Upper lobe of left lung (tissue), 6 donors: ENCODE results near the gene FLRT2. TPM values are rescaled to one million over a fixed set of nuclear protein-coding genes. Genes with fewer than 3 reads are reported as not detected.
A peak's percentile ranks its signal among the peaks of the same experiment; 100 is the strongest.

ENCODE experiments used
- ATAC-seq, 2 donors: fragments of 200-7000 bp; cut with Tn5 transposase; one replicate each; pipeline ENCODE4 v1.9.1; 2022; ENCODE audit warnings: mild to moderate bottlenecking in 2 of 2, moderate library complexity in 2 of 2; ENCODE audit not compliant: low FRiP score in 2 of 2
- DNase-seq, 2 donors: peaks; one replicate each; pipeline ENCODE4 v3.0.0-alpha.2; 2019 to 2020
- H3K27ac ChIP-seq, 4 donors: fragments of 200-600 bp; sonication (generic); one replicate each; pipeline ENCODE4 v1.5.1; 2016 to 2019
- H3K27me3 ChIP-seq, 4 donors: fragments of 200-600 bp; sonication (generic); one replicate each; pipeline ENCODE4 v1.5.1; 2017 to 2019
- H3K36me3 ChIP-seq, 4 donors: fragments of 200-600 bp; sonication (generic); one replicate each; pipeline ENCODE4 v1.5.1; 2016 to 2019
- H3K4me1 ChIP-seq, 4 donors: fragments of 200-600 bp; sonication (generic); one replicate each; pipeline ENCODE4 v1.5.1; 2018 to 2019
- H3K4me3 ChIP-seq, 4 donors: fragments of 200-600 bp; sonication (generic); one replicate each; pipeline ENCODE4 v1.5.1; 2017 to 2019; ENCODE audit warnings: mild to moderate bottlenecking in 2 of 4, moderate library complexity in 1 of 4
- H3K9me3 ChIP-seq, 4 donors: fragments of 200-600 bp; sonication (generic); one replicate each; pipeline ENCODE4 v1.5.1; 2018 to 2019
- CTCF ChIP-seq, 6 experiments: fragments of 450-650 bp in 4 of 6; fragments of 200-600 bp in 2 of 6; sonication (generic) in 2 of 6; IDR thresholded peaks; one replicate each; pipeline ENCODE4 v1.5.1; 2016 to 2019; ENCODE audit warnings: antibody characterized with exemption in 6 of 6
- EP300 ChIP-seq, 4 donors: sonication (generic); formaldehyde crosslinking; IDR thresholded peaks; one replicate each; pipeline ENCODE4 v1.5.1; 2017; ENCODE audit warnings: antibody characterized with exemption in 4 of 4, control low read depth in 2 of 4
- POLR2A ChIP-seq, 4 donors: fragments of 450-650 bp; IDR thresholded peaks; one replicate each; pipeline ENCODE4 v1.5.1; 2016 to 2017; ENCODE audit warnings: antibody characterized with exemption in 4 of 4, mild to moderate bottlenecking in 2 of 4
- POLR2AphosphoS5 ChIP-seq, 2 donors: sonication (generic); formaldehyde crosslinking; IDR thresholded peaks; one replicate each; pipeline ENCODE4 v1.5.1; 2017; ENCODE audit warnings: antibody characterized with exemption in 2 of 2
- WGBS, 2 donors: methylation state at CpG; one replicate each; pipeline ENCODE4 v1.1.5; 2017 to 2018; 5-methylcytosine and 5-hydroxymethylcytosine counted together
- total RNA-seq, 6 donors: library from RNA; depleted of rRNA in 4 of 6; stranded (reverse); fragments of >200 nt in 4 of 6; gene quantifications; one replicate each; pipeline versions ENCODE4 v1.1.0 to v1.2.1, GENCODE V29; 2016 to 2021
- donor health status: DM: no; HTN: no; CAD: no; lungs with moderate emphysema.
- donor health status: DM: no; HTN: yes; CAD: no; lungs with severe emphysema.

FLRT2 gene
- total RNA-seq, 6 donors from 2014 or later = 0.91 to 24.1 (median 5.0) TPM

- no peak overlapping the region for H3K27ac ChIP-seq
- ATAC-seq = no peak
- TF ChIP-seq POLR2AphosphoS5 (IDR thresholded peaks at IDR 0.05) (no peak), POLR2A (IDR thresholded peaks at IDR 0.05) (no peak)
- no peaks in the 10 kb centered on the region for H3K36me3 ChIP-seq
- H3K9me3 ChIP-seq = no peaks in the 10 kb centered on the region
- no peaks in the 10 kb centered on the region for H3K4me1 ChIP-seq
- H3K4me3 ChIP-seq = no peak overlapping the region
- DNase-seq = no peak
- WGBS, 2 donors = 31 to 57% methylated on average over 4 of the region's 4 CpGs
- H3K27me3 ChIP-seq = no peaks in the 10 kb centered on the region
Measured at GRCh38 chr14:85520581-85520980, 9.4 kb upstream of the FLRT2 start.

- 75% methylated on average over 2 of the region's 2 CpGs for WGBS, 2 donors
Measured at GRCh38 chr14:85523624-85524023, 6.3 kb upstream of the FLRT2 start.

DNA sequence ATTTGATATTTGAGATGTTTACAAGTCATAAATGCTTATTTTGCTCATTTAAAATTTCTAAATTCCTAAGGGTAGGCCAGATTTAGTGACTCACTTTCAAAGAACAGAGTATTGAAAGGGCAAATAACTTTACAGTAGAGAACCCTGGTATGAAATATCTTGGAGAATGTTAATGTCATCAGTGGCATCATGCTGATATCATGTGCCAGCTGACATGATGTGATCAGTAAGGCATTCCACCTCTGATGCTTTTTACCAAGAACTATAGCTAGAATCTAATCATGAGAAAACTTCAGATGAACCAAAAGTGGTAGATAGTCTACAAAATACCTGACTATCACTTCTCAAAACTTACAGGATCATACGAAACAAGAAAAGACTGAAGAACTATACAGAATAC is 2.9 kb upstream of the FLRT2 start:
- TF ChIP-seq POLR2A (IDR thresholded peaks at IDR 0.05) (no peak), EP300 (IDR thresholded peaks at IDR 0.05) (no peak), POLR2AphosphoS5 (IDR thresholded peaks at IDR 0.05) (no peak), CTCF (IDR thresholded peaks at IDR 0.05) (no peak)
- no peak for DNase-seq
- H3K4me3 ChIP-seq = no peak overlapping the region
- WGBS, 2 donors = 76 to 88% methylated on average over 1 of the region's 1 CpG
- ATAC-seq = no peak
- no peak overlapping the region for H3K27ac ChIP-seq
- H3K9me3 ChIP-seq = no peaks in the 10 kb centered on the region
- no peaks in the 10 kb centered on the region for H3K36me3 ChIP-seq
- H3K27me3 ChIP-seq = peaks cover 0 to 24% (median 9%) of the 10 kb centered on the region in 4 donors
- H3K4me1 ChIP-seq = peaks cover 2 to 37% (median 25%) of the 10 kb centered on the region in 4 donors

More at GRCh38 chr14:85523624-85524023, 6.3 kb upstream of the FLRT2 start:
- Histone ChIP-seq H3K4me1 (peaks cover 0 to 5% (median 1%) of the 10 kb centered on the region in 4 donors), H3K27ac (no peak overlapping the region), H3K9me3 (no peaks in the 10 kb centered on the region), H3K4me3 (no peak overlapping the region), H3K36me3 (no peaks in the 10 kb centered on the region), H3K27me3 (no peaks in the 10 kb centered on the region)
- no peak for TF ChIP-seq CTCF (IDR thresholded peaks at IDR 0.05)
- no peak for TF ChIP-seq POLR2A (IDR thresholded peaks at IDR 0.05)
- no peak for TF ChIP-seq EP300 (IDR thresholded peaks at IDR 0.05)
- TF ChIP-seq POLR2AphosphoS5 (IDR thresholded peaks at IDR 0.05) = no peak
- ATAC-seq = no peak
- no peak for DNase-seq

GRCh38 chr14:85527445-85528035 is 2.4 kb upstream of the FLRT2 start:
- Histone ChIP-seq H3K27ac (no peak overlapping the region), H3K4me3 (no peak overlapping the region), H3K36me3 (no peaks in the 10 kb centered on the region), H3K27me3 (peaks cover 0 to 29% (median 10%) of the 10 kb centered on the region in 4 donors), H3K4me1 (peaks cover 5 to 42% (median 28%) of the 10 kb centered on the region in 4 donors), H3K9me3 (no peaks in the 10 kb centered on the region)
- no peak for DNase-seq
- WGBS, 2 donors = 68 to 72% methylated on average over 3 of the region's 3 CpGs
- ATAC-seq = no peak
- TF ChIP-seq POLR2AphosphoS5 (IDR thresholded peaks at IDR 0.05) = no peak
- no peak for TF ChIP-seq POLR2A (IDR thresholded peaks at IDR 0.05)
- TF ChIP-seq CTCF (IDR thresholded peaks at IDR 0.05) = no peak
- no peak for TF ChIP-seq EP300 (IDR thresholded peaks at IDR 0.05)

GRCh38 chr14:85528080-85528896 is 1.7 kb upstream of the FLRT2 start:
- DNase-seq (no peak), ATAC-seq (peak in 1 of 2 donors; percentile 47)
- Histone ChIP-seq H3K27me3 (peaks cover 0 to 37% (median 16%) of the 10 kb centered on the region in 4 donors), H3K27ac (no peak overlapping the region), H3K36me3 (no peaks in the 10 kb centered on the region), H3K9me3 (no peaks in the 10 kb centered on the region), H3K4me1 (peaks cover 8 to 50% (median 36%) of the 10 kb centered on the region in 4 donors), H3K4me3 (peak overlapping the region in 3 of 4 donors; percentile 31 to 56 (median 53))
- 31 to 35% methylated on average over 7 of the region's 7 CpGs for WGBS, 2 donors
- peak in 2 of 6 experiments; percentile 8 to 25 for TF ChIP-seq CTCF (IDR thresholded peaks at IDR 0.05)
- no peak for TF ChIP-seq EP300 (IDR thresholded peaks at IDR 0.05)
